ENCODE data around the gene NGLY1.

Gene NGLY1

GRCh38 chr3:25783661-25784512 is 644 bp upstream of the NGLY1 start:
- TF ChIP-seq CTCF (IDR thresholded peaks at IDR 0.05; ENCODE audit: low read depth, low read length) = no peak
- TF ChIP-seq EZH2phosphoT487 (IDR thresholded peaks at IDR 0.05; ENCODE audit: low read depth) = no peak
- no peak overlapping the region for H3K27ac ChIP-seq (ENCODE audit: low read length)
- H2AFZ ChIP-seq (ENCODE audit: low read depth, low read length) = peak overlapping the region; percentile 75
- H3K4me1 ChIP-seq (ENCODE audit: low read length) = peaks cover 33% of the 10 kb centered on the region
- no peaks in the 10 kb centered on the region for H3K9me3 ChIP-seq (ENCODE audit: insufficient read depth, low read length)
- peak overlapping the region; percentile 71 for H3K9ac ChIP-seq (ENCODE audit: low read length)
- H3K27me3 ChIP-seq (ENCODE audit: low read depth, low read length) = no peaks in the 10 kb centered on the region
- H3K4me2 ChIP-seq (ENCODE audit: low read length) = peak overlapping the region; percentile 84
- H3K36me3 ChIP-seq (replicated peaks; ENCODE audit: low read depth, low read length) = peaks cover 16% of the 10 kb centered on the region
- peaks cover 29% of the 10 kb centered on the region for H4K20me1 ChIP-seq (ENCODE audit: insufficient read depth, low read length)
- H3K4me3 ChIP-seq (ENCODE audit: low read length) = peak overlapping the region; percentile 80
- H3K79me2 ChIP-seq (ENCODE audit: low read length) = peaks cover 45% of the 10 kb centered on the region

DNA sequence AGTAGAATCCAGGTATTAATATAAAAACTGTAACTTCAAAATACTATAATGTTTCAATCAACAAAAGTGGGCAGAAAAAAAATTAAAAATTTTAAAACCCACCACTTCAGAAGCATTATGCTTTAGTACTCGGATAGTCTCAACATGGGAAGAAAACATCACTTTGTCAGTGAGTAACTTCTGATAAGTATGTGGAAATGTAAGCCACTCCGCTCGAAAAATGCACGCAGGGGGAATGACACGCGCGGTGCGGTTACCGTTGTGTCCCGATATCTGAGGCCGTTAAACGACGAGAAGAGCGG is 656 bp downstream of the NGLY1 start:
- Histone ChIP-seq H3K36me3 (replicated peaks; ENCODE audit: low read depth, low read length) (peaks cover 25% of the 10 kb centered on the region), H3K27ac (ENCODE audit: low read length) (peak overlapping the region; percentile 82), H3K79me2 (ENCODE audit: low read length) (peaks cover 41% of the 10 kb centered on the region), H3K9ac (ENCODE audit: low read length) (peak overlapping the region; percentile 91), H2AFZ (ENCODE audit: low read depth, low read length) (no peak overlapping the region), H3K4me2 (ENCODE audit: low read length) (peak overlapping the region; percentile 88), H4K20me1 (ENCODE audit: insufficient read depth, low read length) (peaks cover 40% of the 10 kb centered on the region), H3K27me3 (ENCODE audit: low read depth, low read length) (no peaks in the 10 kb centered on the region), H3K4me1 (ENCODE audit: low read length) (peaks cover 39% of the 10 kb centered on the region), H3K4me3 (ENCODE audit: low read length) (peak overlapping the region; percentile 80), H3K9me3 (ENCODE audit: insufficient read depth, low read length) (no peaks in the 10 kb centered on the region)
- TF ChIP-seq CTCF (IDR thresholded peaks at IDR 0.05; ENCODE audit: low read depth, low read length) (no peak), EZH2phosphoT487 (IDR thresholded peaks at IDR 0.05; ENCODE audit: low read depth) (no peak)

DNA sequence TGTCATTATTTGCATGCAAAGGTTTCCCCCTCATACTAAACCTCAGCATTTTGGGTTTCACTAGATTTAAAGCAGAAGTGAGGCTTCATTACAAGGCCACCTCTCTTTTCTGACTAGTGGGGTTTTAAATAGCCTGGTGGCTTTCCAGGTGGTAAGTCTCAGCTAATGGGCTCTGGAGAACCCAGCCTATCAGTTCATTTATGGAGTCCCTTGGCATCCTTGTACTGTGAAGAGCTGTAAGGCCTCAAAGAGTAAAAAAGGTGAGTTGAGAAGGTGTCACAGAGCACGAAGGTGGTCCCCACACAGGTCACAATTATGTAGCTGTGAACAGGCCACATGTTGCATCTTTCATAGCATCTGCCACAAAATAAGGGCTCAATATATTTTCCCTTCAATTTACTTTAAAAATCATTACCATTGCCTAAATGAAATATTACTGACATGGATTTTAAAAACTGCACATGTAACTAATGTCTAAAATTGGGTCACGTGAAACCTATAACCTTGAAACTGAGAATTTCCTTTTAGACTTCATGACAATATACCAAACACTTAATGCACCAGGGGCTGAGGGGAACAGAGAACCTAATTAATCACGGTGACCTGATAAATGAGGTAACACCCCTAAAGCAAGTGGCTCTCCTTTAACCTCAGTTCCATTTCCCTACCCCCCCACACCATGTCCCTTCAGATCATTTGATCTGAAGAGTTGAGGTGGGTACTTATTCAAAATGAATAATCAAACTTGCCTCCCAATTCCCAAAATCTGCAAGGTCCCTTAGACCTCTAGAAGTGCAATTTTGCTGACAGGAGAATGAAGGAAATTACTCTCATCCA is 1.3 kb downstream of the NGLY1 start:
- Histone ChIP-seq H3K27me3 (ENCODE audit: low read depth, low read length) (no peaks in the 10 kb centered on the region), H3K36me3 (replicated peaks; ENCODE audit: low read depth, low read length) (peaks cover 30% of the 10 kb centered on the region), H2AFZ (ENCODE audit: low read depth, low read length) (no peak overlapping the region), H3K9ac (ENCODE audit: low read length) (peak overlapping the region; percentile 91), H3K27ac (ENCODE audit: low read length) (peak overlapping the region; percentile 82), H3K9me3 (ENCODE audit: insufficient read depth, low read length) (no peaks in the 10 kb centered on the region), H3K4me2 (ENCODE audit: low read length) (peak overlapping the region; percentile 88), H3K4me1 (ENCODE audit: low read length) (peaks cover 43% of the 10 kb centered on the region), H4K20me1 (ENCODE audit: insufficient read depth, low read length) (peaks cover 44% of the 10 kb centered on the region), H3K4me3 (ENCODE audit: low read length) (peak overlapping the region; percentile 80), H3K79me2 (ENCODE audit: low read length) (peaks cover 43% of the 10 kb centered on the region)
- no peak for TF ChIP-seq CTCF (IDR thresholded peaks at IDR 0.05; ENCODE audit: low read depth, low read length)
- TF ChIP-seq EZH2phosphoT487 (IDR thresholded peaks at IDR 0.05; ENCODE audit: low read depth) = no peak

- TF ChIP-seq EZH2phosphoT487 (IDR thresholded peaks at IDR 0.05; ENCODE audit: low read depth) (no peak), CTCF (IDR thresholded peaks at IDR 0.05; ENCODE audit: low read depth, low read length) (no peak)
- no peak overlapping the region for H3K9ac ChIP-seq (ENCODE audit: low read length)
- H4K20me1 ChIP-seq (ENCODE audit: insufficient read depth, low read length) = peaks cover 50% of the 10 kb centered on the region
- H3K27ac ChIP-seq (ENCODE audit: low read length) = peak overlapping the region; percentile 82
- no peaks in the 10 kb centered on the region for H3K27me3 ChIP-seq (ENCODE audit: low read depth, low read length)
- H3K4me2 ChIP-seq (ENCODE audit: low read length) = peak overlapping the region; percentile 88
- peaks cover 37% of the 10 kb centered on the region for H3K36me3 ChIP-seq (replicated peaks; ENCODE audit: low read depth, low read length)
- H3K9me3 ChIP-seq (ENCODE audit: insufficient read depth, low read length) = no peaks in the 10 kb centered on the region
- H3K4me3 ChIP-seq (ENCODE audit: low read length) = peak overlapping the region; percentile 80
- H3K4me1 ChIP-seq (ENCODE audit: low read length) = peaks cover 51% of the 10 kb centered on the region
- peaks cover 43% of the 10 kb centered on the region for H3K79me2 ChIP-seq (ENCODE audit: low read length)
- no peak overlapping the region for H2AFZ ChIP-seq (ENCODE audit: low read depth, low read length)
Measured at GRCh38 chr3:25781145-25781757, 2.0 kb downstream of the NGLY1 start.
